Adipocyte (in vitro differentiated cells): ENCODE results near the gene HSDL2.
A peak's percentile ranks its signal among the peaks of the same experiment; 100 is the strongest.

Source experiments
- DNase-seq: peaks from one replicate; pipeline ENCODE4 v3.0.0-alpha.2; 2015; ENCODE audit warnings: low read depth
- H3K27me3 ChIP-seq: replicated peaks from 2 replicates; pipeline ENCODE4 v1.7.0; 2013; ENCODE audit warnings: mild to moderate bottlenecking, low read length, moderate library complexity; ENCODE audit not compliant: control insufficient read depth, insufficient read depth
- H3K36me3 ChIP-seq: 2 replicates; pipeline ENCODE4 v1.7.0; 2013; ENCODE audit warnings: low read length, mild to moderate bottlenecking, moderate library complexity; ENCODE audit not compliant: control insufficient read depth, insufficient read depth, severe bottlenecking
- H3K4me1 ChIP-seq: 2 replicates; pipeline ENCODE4 v1.7.0; 2013; ENCODE audit warnings: mild to moderate bottlenecking, low read length, moderate library complexity; ENCODE audit not compliant: control insufficient read depth, insufficient read depth
- H3K4me3 ChIP-seq: 2 replicates; pipeline ENCODE4 v1.7.0; 2013; ENCODE audit warnings: mild to moderate bottlenecking, low read length, moderate library complexity
- H3K9ac ChIP-seq: 2 replicates; pipeline ENCODE4 v1.7.0; 2013; ENCODE audit warnings: mild to moderate bottlenecking, low read length, moderate library complexity
- H3K9me3 ChIP-seq: 2 replicates; pipeline ENCODE4 v1.7.0; 2013; ENCODE audit warnings: mild to moderate bottlenecking, low read length, moderate library complexity; ENCODE audit not compliant: control insufficient read depth

HSDL2 gene

DNA sequence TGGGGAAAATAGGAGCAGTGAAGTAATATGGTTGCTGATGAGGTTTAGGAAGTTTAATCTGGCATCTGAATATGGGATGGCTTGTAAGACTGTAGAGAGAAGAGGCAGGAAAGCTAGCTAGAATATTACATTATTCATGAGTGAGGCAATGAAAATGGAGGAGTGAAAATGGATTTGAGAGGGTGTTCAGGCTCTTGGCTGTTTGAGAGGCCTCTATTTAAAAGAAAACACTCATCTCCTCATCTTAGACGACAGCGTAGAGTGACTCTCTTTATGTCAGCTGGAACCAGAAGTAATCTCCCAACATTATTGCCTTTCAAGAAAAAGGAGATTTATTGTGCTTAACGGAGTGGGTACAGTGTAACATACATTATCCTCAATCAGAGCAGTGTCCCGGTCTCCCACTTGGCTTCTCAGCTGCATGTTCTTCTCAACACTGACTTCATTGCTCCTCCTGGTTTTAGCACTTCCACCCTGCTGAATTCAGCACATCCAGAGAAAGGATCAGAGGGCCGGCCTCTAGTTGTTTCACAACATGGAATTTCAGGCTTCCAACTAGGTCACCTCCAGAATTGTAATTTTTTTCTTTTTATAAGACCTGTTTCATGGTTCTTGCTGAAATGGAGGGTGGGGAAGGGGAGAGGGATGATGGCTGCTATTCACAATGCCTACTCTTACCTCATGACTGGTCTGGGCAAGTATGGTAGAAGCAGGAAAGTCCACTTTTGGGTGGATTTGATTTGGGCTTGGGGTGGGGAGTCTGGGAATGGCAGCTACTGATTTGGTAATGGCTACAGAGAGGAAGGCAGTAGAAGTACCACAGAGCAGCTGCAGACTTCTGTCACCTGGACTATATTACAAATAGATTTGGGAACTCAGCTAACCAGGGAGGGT, 53.8 kb downstream of the HSDL2 start:
- no peaks in the 10 kb centered on the region for H3K9me3 ChIP-seq
- DNase-seq: no peak
- H3K36me3 ChIP-seq: peaks cover 65% of the 10 kb centered on the region
- H3K27me3 ChIP-seq: no peaks in the 10 kb centered on the region
- H3K4me3 ChIP-seq: no peak overlapping the region
- H3K4me1 ChIP-seq: peaks cover 17% of the 10 kb centered on the region
- H3K9ac ChIP-seq: no peak overlapping the region

DNA sequence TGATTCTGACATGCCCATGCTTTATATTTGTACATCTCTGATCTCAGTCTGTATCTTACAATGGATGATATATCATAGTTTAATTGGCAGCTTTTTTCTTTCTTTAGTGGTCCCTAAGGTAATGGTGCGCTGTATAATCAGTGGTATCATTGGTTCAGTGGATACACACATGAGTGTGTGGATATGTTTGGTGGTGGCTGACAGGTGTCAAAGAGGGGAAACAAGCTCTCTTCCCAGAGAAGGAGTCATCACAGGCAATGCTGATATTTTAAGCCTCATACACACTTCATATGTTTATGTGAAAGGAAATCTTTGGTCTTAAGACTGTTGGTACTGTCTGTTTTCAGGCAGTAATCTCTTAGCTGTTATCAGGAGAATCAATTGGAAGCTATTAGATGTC, 54.6 kb downstream of the HSDL2 start:
- H3K36me3 ChIP-seq: peaks cover 65% of the 10 kb centered on the region
- H3K9ac ChIP-seq: no peak overlapping the region
- H3K9me3 ChIP-seq: no peaks in the 10 kb centered on the region
- no peak overlapping the region for H3K4me3 ChIP-seq
- peaks cover 17% of the 10 kb centered on the region for H3K4me1 ChIP-seq
- H3K27me3 ChIP-seq: no peaks in the 10 kb centered on the region
- DNase-seq: no peak

DNA sequence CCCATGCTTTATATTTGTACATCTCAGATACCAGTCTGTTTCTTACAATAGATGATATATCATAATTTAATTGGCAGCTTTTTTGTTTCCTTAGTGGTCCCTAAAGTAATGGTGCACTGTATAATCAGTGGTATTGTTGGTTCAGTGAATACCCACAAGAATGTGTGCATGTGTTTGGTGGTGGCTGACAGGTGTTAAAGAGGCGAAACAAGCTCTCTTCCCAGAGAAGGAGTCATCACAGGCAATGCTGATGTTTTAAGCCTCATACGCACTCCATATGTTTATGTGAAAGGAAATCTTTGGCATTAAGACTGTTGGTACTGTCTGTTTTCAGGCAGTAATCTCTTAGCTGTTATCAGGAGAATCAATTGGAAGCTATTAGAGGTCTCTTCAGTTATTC, 57.5 kb downstream of the HSDL2 start:
- no peak for DNase-seq
- Histone ChIP-seq H3K4me3 (no peak overlapping the region), H3K9ac (no peak overlapping the region), H3K9me3 (no peaks in the 10 kb centered on the region), H3K36me3 (peaks cover 75% of the 10 kb centered on the region), H3K27me3 (no peaks in the 10 kb centered on the region), H3K4me1 (peaks cover 15% of the 10 kb centered on the region)

DNA sequence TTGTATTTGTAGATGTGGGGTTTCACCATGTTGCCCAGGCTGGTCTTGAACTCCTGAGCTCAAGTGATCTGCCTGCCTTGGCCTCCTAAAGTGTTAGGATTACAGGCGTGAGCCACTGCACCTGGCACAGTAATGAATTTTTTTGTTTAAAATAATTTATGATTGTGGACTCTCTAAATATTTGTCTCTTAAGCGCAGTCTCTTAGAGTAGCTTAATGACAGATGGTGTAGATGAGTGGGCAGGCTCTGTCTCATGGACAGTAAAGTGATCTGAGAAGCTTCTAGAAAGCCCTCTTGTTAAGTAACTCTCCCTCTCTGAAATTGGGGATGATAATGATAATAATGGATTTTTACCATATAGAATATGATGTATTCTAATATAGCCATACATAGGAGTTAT, 59.3 kb downstream of the HSDL2 start:
- no peaks in the 10 kb centered on the region for H3K9me3 ChIP-seq
- H3K9ac ChIP-seq: no peak overlapping the region
- no peak overlapping the region for H3K4me3 ChIP-seq
- H3K36me3 ChIP-seq: peaks cover 84% of the 10 kb centered on the region
- H3K27me3 ChIP-seq: no peaks in the 10 kb centered on the region
- peaks cover 2% of the 10 kb centered on the region for H3K4me1 ChIP-seq
- no peak for DNase-seq

DNA sequence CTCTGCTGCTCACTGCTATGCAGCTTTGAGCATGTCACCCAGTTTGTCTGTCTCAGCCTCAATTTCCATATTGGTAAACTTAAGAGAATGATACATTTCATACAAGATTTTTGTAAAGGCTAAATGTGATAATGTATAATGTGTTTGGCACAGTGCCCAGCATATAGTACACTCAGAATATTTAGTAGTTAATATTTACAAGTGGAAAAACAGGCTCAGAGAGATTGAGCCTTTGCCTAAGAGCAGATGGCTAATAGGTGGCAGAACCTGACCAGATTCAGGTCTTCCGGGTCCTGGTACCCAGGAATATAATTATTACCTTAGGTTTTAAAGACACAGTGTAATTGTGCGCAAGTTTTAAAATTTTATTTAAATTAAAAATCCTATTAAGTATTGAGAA, 59.9 kb downstream of the HSDL2 start:
- Histone ChIP-seq H3K27me3 (no peaks in the 10 kb centered on the region), H3K4me1 (no peaks in the 10 kb centered on the region), H3K36me3 (peaks cover 80% of the 10 kb centered on the region), H3K4me3 (no peak overlapping the region), H3K9ac (no peak overlapping the region), H3K9me3 (no peaks in the 10 kb centered on the region)
- no peak for DNase-seq

DNA sequence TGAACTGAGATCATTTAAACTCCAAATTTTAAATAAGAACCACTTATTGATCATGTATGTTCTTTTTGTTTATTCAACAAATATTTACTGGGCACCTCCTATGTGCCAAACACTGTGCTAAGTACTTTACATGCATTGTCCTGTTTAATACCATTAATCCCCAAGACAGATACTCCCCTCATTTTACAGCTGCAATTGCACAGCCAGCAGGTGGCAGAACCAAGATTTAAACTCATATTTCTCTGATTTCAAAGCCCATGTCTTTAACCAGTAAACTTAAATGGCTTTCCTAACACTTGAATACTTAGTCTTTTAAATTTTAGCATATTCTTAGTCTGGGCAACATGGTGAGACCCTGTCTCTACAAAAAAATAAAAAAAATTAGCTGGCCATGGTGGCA, 63.3 kb downstream of the HSDL2 start:
- H3K36me3 ChIP-seq: peaks cover 77% of the 10 kb centered on the region
- peaks cover 18% of the 10 kb centered on the region for H3K4me1 ChIP-seq
- H3K4me3 ChIP-seq: no peak overlapping the region
- no peaks in the 10 kb centered on the region for H3K9me3 ChIP-seq
- DNase-seq: peak; percentile 13
- no peak overlapping the region for H3K9ac ChIP-seq
- no peaks in the 10 kb centered on the region for H3K27me3 ChIP-seq

DNA sequence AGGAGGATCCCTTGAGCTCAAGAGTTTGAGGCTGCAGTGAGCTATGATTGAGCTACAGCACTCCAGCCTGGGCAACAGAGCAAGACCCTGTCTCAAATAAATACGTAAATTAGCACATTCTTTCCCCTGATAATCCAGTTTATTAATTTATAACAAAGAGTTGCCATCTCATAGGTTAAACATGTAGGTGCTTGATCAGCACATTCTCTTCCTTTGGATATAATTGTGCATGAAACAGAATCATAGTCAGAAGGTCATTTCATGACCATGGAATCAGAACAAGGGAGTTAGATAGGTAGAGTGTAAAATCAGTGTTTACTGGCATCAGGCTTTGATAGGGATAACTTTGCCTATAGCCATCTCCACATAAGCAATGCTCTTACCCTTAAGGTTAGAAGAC, 63.7 kb downstream of the HSDL2 start:
- Histone ChIP-seq H3K9ac (no peak overlapping the region), H3K4me3 (no peak overlapping the region), H3K36me3 (peaks cover 72% of the 10 kb centered on the region), H3K9me3 (no peaks in the 10 kb centered on the region), H3K4me1 (peaks cover 18% of the 10 kb centered on the region), H3K27me3 (no peaks in the 10 kb centered on the region)
- no peak for DNase-seq

DNA sequence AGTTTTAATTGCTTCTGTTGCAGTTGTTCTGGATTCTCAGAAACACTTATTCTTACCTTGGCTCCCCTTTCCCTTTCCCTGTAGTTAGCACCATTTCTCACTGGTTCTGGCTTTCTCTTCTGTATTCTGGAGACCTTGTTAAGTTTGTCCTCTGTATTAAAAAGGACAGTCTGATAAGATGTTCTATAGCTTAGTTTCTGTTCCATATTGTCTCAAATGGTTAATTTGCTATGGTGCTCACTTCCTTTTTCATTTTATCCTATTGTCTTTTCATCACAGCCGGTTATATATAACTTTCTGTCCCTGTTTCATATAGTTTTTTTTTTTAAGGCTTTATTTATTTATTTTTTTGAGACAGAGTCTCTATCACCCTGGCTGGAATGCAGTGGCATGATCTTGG, 65.3 kb downstream of the HSDL2 start:
- peaks cover 57% of the 10 kb centered on the region for H3K36me3 ChIP-seq
- no peak overlapping the region for H3K4me3 ChIP-seq
- no peaks in the 10 kb centered on the region for H3K9me3 ChIP-seq
- H3K27me3 ChIP-seq: no peaks in the 10 kb centered on the region
- DNase-seq: no peak
- peaks cover 18% of the 10 kb centered on the region for H3K4me1 ChIP-seq
- H3K9ac ChIP-seq: no peak overlapping the region

DNA sequence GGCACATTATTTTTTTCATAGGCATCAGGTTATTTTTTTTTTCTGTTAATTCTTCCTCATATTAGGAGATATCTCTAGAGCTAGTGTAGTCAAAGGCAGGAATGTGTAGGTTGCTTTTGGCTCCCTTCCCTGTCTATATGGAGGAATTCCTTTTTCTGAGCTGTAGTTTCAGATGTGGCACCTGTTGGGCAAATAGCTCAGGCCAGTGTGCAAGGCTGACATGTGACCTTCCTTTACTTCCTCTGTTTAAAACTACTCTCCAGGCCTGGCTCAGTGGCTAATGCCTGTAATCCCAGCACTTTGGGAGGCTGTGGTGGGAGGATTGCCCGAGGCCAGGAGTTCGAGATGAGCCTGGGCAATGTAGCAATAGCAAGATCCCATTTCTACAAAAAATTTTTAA, 66.2 kb downstream of the HSDL2 start:
- peaks cover 18% of the 10 kb centered on the region for H3K4me1 ChIP-seq
- no peak overlapping the region for H3K4me3 ChIP-seq
- H3K9ac ChIP-seq: no peak overlapping the region
- no peaks in the 10 kb centered on the region for H3K27me3 ChIP-seq
- H3K36me3 ChIP-seq: peaks cover 51% of the 10 kb centered on the region
- H3K9me3 ChIP-seq: no peaks in the 10 kb centered on the region
- no peak for DNase-seq

DNA sequence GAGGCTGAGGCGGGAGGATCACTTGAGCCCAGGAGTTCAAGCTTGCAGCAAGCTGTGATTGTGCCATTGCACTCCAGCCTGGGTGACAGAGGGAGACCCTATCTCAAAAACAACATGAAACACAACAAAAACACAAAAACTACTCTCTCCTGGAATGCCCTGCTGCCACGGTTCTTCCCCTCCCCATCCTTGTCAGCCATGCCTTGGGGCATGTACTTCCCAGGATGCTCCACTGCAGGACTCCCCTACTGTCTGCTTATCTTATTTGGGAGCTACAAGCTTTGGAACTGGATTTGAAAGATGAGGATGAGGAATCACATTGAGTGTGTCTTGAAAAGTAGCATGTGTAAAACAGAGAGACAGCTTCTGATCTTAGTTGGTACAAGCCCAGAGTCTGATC, 66.6 kb downstream of the HSDL2 start:
- peaks cover 47% of the 10 kb centered on the region for H3K36me3 ChIP-seq
- DNase-seq: no peak
- H3K9me3 ChIP-seq: no peaks in the 10 kb centered on the region
- no peaks in the 10 kb centered on the region for H3K27me3 ChIP-seq
- H3K4me3 ChIP-seq: no peak overlapping the region
- H3K4me1 ChIP-seq: peaks cover 18% of the 10 kb centered on the region
- no peak overlapping the region for H3K9ac ChIP-seq

GRCh38 chr9:112447283-112447761, 67.4 kb downstream of the HSDL2 start:
- peak; percentile 79 for DNase-seq
- Histone ChIP-seq H3K27me3 (no peaks in the 10 kb centered on the region), H3K4me1 (peaks cover 18% of the 10 kb centered on the region), H3K36me3 (peaks cover 44% of the 10 kb centered on the region), H3K9me3 (no peaks in the 10 kb centered on the region), H3K9ac (peak overlapping the region; percentile 69), H3K4me3 (peak overlapping the region; percentile 21)
